ENCODE measurements around the gene CLIP3. TPM values are rescaled to one million over a fixed set of nuclear protein-coding genes. Genes with fewer than 3 reads are reported as not detected.

The CLIP3 gene
- total and polyA plus RNA-seq, 7 donors = 1.2 to 53.7 (median 22.5) TPM

DNA sequence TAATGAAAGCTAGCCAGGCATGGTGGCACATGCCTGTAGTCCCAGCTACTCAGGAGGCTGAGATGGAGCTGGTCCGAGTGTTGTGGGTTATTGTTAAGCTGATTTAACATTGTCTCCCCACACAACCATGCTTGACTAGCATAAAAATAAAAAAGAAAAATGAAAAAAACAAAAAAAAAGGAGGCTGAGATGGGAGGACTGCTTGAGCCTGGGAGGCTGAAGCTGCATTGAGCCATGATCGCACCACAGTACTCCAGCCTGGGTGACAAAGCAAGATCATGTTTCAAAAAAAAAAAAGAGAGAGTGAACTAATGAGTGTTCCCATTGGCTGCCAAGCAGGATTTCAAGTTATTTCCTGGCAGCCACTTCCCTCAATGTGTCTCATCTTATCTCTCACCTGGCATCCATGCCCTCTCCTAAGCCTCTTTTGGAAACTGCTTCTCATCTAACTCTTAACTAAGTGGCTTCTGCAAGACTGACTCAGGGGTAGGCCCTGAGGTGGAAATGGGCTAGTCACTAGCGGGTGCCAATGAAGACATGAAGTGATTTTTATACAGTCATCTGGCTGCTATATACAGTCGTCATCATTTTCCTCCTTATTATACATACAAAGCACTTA, 16.5 kb upstream of the CLIP3 start:
- Histone ChIP-seq H3K27ac (no peak overlapping the region), H3K36me3 (no peaks in the 10 kb centered on the region), H3K4me3 (no peak overlapping the region), H3K9me3 (no peaks in the 10 kb centered on the region), H3K27me3 (no peaks in the 10 kb centered on the region), H3K4me1 (peaks cover 0 to 45% (median 36%) of the 10 kb centered on the region in 4 donors)
- WGBS, 2 donors = 91 to 93% methylated on average over 4 of the region's 4 CpGs
- TF ChIP-seq POLR2AphosphoS5 (IDR thresholded peaks at IDR 0.05) (no peak), POLR2A (IDR thresholded peaks at IDR 0.05) (no peak), CTCF (IDR thresholded peaks at IDR 0.05) (no peak), EP300 (IDR thresholded peaks at IDR 0.05) (no peak)
- no peak for DNase-seq
- intact Hi-C loops (cut with DNase I) = no loop called here

DNA sequence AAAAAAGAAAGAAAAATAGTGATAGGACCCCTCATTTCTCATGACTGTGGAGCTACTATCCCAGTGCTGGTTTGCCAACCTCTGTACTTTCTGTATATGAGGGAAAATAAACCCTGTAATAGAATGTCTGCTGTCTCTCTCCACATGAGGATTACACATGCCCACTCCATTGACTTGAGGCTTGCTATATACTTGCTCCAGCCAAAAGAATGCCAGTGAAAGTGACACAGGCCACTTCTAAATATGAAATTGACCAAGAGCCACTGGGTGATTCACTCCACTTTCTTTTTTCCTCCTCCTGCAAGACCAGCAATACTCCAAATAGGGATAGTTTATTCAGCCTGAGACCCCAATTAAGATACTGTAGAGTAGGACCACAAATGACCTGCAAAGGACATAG, 15.2 kb upstream of the CLIP3 start:
- TF ChIP-seq POLR2AphosphoS5 (IDR thresholded peaks at IDR 0.05) = no peak
- TF ChIP-seq POLR2A (IDR thresholded peaks at IDR 0.05) = no peak
- TF ChIP-seq CTCF (IDR thresholded peaks at IDR 0.05) = no peak
- TF ChIP-seq EP300 (IDR thresholded peaks at IDR 0.05) = no peak
- Histone ChIP-seq H3K9me3 (no peaks in the 10 kb centered on the region), H3K27me3 (no peaks in the 10 kb centered on the region), H3K36me3 (no peaks in the 10 kb centered on the region), H3K4me3 (no peak overlapping the region), H3K4me1 (peaks cover 0 to 53% (median 47%) of the 10 kb centered on the region in 4 donors), H3K27ac (peak overlapping the region; percentile 58 to 76 (median 73))
- DNase-seq = no peak
- intact Hi-C loops (cut with DNase I) = no loop called here

- Histone ChIP-seq H3K9me3 (no peaks in the 10 kb centered on the region), H3K4me3 (no peak overlapping the region), H3K27me3 (no peaks in the 10 kb centered on the region), H3K36me3 (no peaks in the 10 kb centered on the region), H3K27ac (peak overlapping the region; percentile 58 to 76 (median 73)), H3K4me1 (peaks cover 0 to 60% (median 55%) of the 10 kb centered on the region in 4 donors)
- DNase-seq = peak; percentile 83
- peak in 1 of 4 donors; percentile 4 for TF ChIP-seq EP300 (IDR thresholded peaks at IDR 0.05)
- peak in 2 of 4 donors; percentile 18 to 24 for TF ChIP-seq POLR2AphosphoS5 (IDR thresholded peaks at IDR 0.05)
- TF ChIP-seq POLR2A (IDR thresholded peaks at IDR 0.05) = no peak
- no peak for TF ChIP-seq CTCF (IDR thresholded peaks at IDR 0.05)
- intact Hi-C loops (cut with DNase I) = no loop called here
- WGBS, 2 donors = 90 to 92% methylated on average over 5 of the region's 5 CpGs
These were observed 13.9 kb upstream of the CLIP3 start for GRCh38 chr19:36046443-36047050.

DNA sequence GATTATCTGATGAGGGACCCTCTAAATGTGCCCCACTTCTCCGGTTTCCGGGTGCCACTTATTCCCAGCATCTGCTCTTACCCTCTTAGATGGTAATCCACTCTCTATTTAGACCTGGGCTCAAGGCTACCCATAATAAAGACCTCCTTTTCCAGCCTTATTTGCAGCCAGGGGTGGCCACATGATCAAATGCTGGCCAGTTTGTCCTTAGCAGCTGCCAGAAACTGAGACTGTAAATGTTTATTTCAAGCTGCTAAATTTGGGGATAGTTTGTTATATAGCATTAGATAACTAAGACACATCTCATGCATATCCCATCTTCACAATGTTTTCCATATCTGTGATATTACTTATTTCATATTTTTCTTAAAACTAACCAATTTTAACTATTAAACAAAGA, 11.3 kb upstream of the CLIP3 start:
- Histone ChIP-seq H3K36me3 (peaks cover 0 to 10% (median 2%) of the 10 kb centered on the region in 4 donors), H3K27ac (peak overlapping the region; percentile 71 to 76 (median 76)), H3K9me3 (no peaks in the 10 kb centered on the region), H3K4me1 (peaks cover 0 to 68% (median 64%) of the 10 kb centered on the region in 4 donors), H3K27me3 (no peaks in the 10 kb centered on the region), H3K4me3 (no peak overlapping the region)
- intact Hi-C loops (cut with DNase I) = no loop called here
- peak in 1 of 4 donors; percentile 15 for TF ChIP-seq POLR2AphosphoS5 (IDR thresholded peaks at IDR 0.05)
- no peak for TF ChIP-seq POLR2A (IDR thresholded peaks at IDR 0.05)
- no peak for TF ChIP-seq EP300 (IDR thresholded peaks at IDR 0.05)
- TF ChIP-seq CTCF (IDR thresholded peaks at IDR 0.05) = no peak
- WGBS, 2 donors = 93 to 95% methylated on average over 2 of the region's 2 CpGs
- no peak for DNase-seq

Measured in sigmoid colon (tissue), 7 donors.